Cardiac fibroblast (primary cell): ENCODE measurements around the gene STAMBPL1.

Experiments used
- DNase-seq, 2 donors: peaks; one replicate each; pipeline versions ENCODE4 v3.0.0 to v3.0.0-alpha.2; 2010; ENCODE audit warnings: low read depth in 2 of 2
- H3K4me3 ChIP-seq, 2 donors: replicated peaks in 1 of 2; 1 replicate in 1 of 2; 2 replicates in 1 of 2; pipeline ENCODE4 v1.5.1; 2011; ENCODE audit warnings: low read depth in 2 of 2, low read length in 2 of 2, mild to moderate bottlenecking in 2 of 2, moderate library complexity in 1 of 2
- TF ChIP-seq, protein P1 (sequence below): IDR thresholded peaks from one replicate; pipeline ENCODE4 v1.5.1; 2011; ENCODE audit warnings: low read depth, mild to moderate bottlenecking, low read length, inconsistent platforms

The STAMBPL1 gene

DNA sequence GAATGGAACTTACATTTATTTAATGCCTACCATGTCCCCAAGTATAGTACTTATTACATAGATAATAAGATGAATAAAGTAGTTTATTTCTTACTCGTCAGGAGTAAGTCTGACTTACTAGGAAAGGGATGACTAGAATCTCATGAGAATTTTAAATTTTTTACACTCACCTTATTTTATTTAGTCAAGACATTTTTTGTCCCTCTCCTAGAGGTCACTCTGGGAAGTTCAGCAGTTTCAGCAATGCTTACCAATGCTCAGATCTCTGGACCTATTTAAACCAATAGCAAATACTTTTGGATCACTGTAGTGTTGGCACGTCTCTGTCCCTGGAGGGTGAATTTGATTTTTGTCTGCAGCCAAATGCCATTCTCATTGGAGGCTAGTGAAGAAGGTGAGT, 83.3 kb downstream of the STAMBPL1 start:
- DNase-seq = no peak
- TF ChIP-seq, protein P1, sequence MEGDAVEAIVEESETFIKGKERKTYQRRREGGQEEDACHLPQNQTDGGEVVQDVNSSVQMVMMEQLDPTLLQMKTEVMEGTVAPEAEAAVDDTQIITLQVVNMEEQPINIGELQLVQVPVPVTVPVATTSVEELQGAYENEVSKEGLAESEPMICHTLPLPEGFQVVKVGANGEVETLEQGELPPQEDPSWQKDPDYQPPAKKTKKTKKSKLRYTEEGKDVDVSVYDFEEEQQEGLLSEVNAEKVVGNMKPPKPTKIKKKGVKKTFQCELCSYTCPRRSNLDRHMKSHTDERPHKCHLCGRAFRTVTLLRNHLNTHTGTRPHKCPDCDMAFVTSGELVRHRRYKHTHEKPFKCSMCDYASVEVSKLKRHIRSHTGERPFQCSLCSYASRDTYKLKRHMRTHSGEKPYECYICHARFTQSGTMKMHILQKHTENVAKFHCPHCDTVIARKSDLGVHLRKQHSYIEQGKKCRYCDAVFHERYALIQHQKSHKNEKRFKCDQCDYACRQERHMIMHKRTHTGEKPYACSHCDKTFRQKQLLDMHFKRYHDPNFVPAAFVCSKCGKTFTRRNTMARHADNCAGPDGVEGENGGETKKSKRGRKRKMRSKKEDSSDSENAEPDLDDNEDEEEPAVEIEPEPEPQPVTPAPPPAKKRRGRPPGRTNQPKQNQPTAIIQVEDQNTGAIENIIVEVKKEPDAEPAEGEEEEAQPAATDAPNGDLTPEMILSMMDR = no peak
- H3K4me3 ChIP-seq = no peak overlapping the region

GRCh38 chr10:88964360-88964759, 84.3 kb downstream of the STAMBPL1 start:
- no peak overlapping the region for H3K4me3 ChIP-seq
- TF ChIP-seq, protein P1 = no peak
- no peak for DNase-seq

DNA sequence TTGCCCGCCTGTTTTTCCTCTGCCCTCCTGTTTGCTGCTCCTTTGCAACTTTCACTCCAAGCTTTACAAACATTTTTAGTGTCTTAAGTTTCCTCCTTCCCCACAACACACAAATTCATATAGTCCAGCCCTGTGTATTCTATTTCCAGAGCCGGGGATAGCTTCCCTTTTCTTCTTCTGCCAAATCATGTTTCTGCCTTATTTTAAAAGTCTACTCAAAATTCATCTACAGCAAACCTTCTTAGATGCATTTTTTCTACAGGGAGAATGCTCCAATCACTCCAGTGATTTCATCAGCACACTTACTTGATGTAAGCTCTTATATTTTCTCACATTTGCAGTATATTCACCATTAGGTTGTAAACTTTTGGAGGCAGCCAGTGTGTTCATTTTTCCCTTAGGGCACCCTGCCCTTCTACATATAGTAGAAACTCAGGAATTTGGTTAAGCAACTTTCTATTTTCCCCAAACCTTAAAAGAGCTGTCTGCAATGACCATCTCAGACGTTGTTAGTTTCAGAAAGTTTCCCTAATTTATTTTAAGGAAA, 84.9 kb downstream of the STAMBPL1 start:
- H3K4me3 ChIP-seq = no peak overlapping the region
- TF ChIP-seq, protein P1 = no peak
- DNase-seq = peak in 1 of 2 donors; percentile 35

DNA sequence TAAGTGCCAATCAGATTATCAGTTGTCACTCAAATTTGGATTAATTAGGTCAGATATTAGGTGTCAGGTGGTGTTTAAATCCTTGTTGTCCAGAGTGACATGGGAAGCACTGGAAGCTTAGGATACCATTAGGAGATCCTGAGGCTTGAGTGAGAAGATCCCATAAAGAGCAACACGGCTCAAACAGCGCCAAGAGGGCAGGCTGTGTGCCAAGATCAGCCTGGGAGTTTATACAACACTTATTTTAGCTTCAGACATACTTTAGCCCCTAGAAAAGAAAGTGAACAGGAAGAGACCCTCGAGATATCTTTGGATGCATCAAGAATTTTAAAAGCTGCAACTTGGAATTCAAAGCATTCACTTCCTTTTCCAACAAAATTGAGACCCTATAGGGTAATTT, 86.8 kb downstream of the STAMBPL1 start:
- no peak for DNase-seq
- TF ChIP-seq, protein P1 = no peak
- no peak overlapping the region for H3K4me3 ChIP-seq

DNA sequence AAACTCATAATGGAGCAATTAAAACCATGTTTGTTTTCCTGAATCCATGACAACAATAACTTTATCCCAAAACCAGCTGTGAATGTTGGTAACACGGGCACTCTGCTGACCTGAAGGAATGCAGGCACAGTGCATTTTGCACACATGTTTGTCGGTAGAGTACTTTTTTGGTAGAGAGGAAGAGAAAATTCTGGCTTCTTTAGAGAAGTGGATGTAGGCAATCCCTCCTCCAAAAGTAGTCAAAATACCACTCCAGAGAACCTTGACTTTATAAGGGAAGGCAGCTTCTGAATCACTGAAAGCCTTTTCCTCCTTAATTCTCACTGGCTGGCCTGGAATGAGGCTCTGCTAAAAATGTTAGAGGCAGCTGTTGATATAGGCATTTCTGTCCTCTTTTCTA, 88.3 kb downstream of the STAMBPL1 start:
- no peak for DNase-seq
- H3K4me3 ChIP-seq = no peak overlapping the region
- TF ChIP-seq, protein P1 = no peak

DNA sequence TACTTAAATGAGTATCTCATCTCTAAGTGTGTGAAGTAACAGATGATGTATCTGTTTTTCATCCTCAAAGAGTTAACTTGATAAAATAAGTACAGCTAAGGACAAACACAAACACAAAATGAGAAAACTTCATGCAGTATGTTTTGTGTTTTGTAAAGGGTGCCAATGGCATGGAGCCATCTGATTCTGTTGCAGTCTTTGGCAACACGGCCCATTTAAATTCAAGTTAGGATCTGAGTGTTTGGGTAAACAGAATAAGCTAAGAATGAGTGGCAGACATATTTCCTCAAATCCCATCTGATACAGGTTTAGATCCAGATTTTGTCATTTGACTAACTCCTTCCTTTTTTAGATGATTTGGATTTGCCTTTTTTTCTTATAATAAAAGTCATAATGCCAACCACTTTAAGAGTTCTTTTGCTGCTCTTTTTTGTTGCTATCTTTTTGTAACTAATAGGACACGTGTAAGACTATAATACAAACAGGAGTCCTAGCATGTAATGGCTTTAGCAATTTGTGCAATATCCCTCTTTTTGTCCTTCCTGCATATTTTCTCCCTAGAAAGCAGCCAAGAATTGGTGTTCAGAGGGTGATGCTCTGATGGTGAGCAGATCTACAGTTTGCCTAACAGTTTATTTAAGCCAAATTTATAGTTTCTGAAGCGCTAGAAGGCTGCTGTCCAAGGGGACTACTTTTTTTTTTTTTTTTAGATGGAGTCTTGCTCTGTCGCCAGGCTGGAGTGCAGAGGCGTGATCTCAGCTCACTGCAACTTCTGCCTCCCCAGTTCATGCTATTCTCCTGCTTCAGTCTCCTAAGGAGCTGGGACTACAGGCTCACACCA, 91.4 kb downstream of the STAMBPL1 start:
- H3K4me3 ChIP-seq = no peak overlapping the region
- TF ChIP-seq, protein P1 = no peak
- peak in 1 of 2 donors; percentile 69 for DNase-seq
